ENCODE measurements around the gene ATP13A2.

- TF ChIP-seq EZH2phosphoT487 (IDR thresholded peaks at IDR 0.05) (no peak), CTCF (IDR thresholded peaks at IDR 0.05) (no peak)
Observed at GRCh38 chr1:17053086-17053684, 41.5 kb upstream of the ATP13A2 start.

Data from neural progenitor cell (in vitro differentiated cells).